HK-2 (cell line): ENCODE results near the gene RFX3.

Source experiments
- DNase-seq: peaks from one replicate; pipeline ENCODE4 v3.0.0-alpha.2; 2018; ENCODE audit not compliant: unreplicated experiment

Gene RFX3

DNA sequence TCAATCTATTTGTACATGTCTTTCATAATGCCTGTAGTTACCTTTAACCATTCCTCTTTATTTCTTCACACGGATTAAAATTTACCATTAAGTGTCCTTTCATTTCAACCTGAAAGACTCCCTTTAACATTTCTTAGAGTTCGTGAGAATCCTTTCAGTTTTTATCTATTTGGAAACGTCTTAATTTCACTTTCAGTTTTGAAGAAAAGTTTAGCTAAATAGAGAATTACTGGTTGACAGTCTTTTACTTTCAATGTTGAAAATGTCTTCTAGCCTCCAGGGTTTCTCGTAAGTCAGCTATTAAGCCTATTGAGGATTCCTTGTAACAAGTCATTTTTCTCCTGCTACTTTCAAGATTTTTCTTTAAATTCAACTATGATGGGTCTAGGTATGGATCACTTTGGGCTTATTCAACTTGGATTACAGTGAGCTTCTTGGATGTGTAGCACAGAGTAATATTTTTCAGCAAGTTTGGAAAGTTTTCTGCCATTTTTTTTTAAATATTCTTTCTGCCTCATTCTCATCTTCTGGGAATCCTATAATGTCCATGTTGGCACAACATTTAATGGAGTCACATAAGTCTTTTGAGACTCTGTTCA lies 48.5 kb downstream of the RFX3 start:
- DNase-seq = no peak

DNA sequence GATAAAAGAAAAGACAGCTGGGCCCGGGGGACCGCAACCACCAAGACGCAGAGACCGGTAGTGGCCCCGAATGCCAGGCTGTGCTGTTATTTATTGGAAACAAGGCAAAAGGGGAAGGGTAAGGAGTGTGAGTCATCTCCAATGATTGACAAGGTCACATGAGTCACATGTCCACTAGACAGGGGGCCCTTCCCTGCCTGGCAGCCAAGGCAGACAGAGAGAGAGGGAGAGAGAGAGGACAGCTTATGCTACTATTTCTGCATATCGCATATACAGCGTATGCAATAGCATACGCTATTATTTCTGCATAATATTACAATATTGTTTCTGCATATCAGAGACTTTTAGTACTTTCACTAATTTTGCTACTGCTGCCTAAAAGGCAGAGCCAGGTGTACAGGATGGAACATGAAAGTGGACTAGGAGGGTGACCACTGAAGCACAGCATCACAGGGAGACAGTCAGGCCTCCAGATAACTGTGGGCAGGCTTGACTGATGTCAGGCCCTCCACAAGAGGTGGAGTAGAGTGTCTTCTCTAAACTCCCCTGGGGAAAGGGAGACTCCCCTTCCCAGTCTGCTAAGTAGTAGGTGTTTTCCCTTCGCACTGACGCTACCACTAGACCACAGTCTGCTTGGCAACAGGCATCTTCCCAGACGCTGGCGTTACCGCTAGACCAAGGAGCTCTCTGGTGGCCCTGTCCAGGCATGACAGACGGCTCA lies 50.3 kb downstream of the RFX3 start:
- DNase-seq = no peak

DNA sequence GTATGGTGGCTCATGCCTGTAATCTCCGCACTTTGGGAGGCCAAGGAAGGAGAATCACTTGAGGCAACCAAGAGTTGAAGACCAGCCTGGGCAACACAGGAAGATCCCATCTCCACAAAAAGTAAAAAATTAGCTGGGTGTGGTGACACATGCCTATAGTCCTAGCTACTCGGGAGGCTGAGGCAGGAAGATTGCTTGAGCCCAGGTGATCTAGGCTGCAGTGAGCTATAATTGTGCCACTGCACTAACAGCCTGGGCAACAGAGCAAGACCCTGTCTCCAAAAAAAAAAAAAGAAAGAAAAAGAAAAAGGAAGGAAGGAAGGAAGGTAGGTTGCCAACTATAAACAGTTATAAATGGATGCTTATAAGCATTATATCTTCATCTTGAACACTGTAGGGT lies 51.0 kb downstream of the RFX3 start:
- no peak for DNase-seq

DNA sequence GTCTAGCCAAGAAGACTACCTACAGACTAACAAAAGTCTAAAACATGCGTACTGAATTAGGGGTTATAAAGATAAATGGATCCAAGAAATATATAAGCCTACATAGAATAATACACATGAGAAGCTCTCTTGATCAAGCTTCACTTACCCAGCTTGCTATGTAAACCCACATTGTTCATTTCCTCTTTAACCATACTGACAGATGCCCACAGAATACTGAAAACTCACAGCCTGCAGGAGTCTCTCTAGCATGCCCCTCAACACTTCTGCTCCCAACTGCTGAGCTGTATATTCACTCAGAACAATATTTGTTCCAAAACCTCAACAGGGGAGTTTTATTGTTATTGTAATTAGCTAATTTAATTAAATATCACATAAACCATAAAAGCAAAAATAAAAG lies 52.4 kb downstream of the RFX3 start:
- DNase-seq = no peak

DNA sequence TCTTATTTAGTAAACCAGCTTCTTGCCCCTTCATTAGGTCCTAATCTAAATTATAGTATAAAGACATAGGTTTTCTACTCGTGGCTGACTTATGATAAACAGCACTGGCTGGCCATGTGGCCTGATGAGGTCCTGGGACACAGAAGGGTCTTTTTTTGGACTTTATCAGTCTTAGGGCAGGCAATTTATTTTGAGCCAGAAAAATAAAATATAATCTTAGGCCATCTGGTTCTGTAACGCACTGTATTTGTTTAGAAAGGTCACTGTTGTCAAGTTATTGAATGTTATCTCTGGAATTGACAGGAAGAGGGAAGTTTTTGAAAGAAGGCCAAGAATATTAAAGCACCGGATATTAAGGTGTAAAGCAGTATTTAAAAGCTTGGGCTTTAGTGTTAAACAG lies 53.9 kb downstream of the RFX3 start:
- DNase-seq = no peak

DNA sequence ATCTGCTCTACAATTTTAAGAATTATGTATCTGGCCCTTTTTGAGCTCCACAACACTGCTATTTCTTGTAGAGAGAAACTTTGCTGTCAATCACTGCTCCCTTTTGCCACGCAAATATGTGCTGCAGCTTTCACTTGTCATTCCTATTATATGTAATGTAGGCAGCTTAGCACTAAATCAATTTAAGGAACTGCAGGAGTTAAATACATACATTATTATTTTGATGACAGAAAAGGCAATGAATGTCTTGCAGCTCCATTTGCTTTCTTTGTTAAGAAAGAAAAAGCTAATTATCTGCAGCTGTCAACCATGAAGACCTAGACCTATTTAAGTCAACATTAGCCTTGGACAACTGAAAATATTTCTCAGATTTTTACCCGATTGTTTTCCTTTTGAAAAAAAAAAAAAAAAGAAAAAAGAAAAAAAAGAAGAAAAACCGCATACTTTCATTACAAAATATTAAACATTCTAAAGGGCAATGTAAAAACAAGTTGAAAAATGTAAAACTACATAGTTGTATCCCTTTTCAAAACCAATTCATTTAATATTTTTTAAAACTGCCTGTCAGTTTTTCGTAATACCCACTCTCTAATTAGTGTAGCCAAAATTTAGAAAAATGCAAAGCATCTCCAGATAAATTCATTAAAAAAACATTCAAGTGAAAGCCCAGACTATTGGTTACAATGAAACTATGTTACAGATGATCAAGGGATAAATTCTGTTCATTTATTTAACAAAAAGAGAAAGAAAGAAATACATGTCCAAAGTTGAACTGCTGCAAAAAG lies 57.2 kb downstream of the RFX3 start:
- no peak for DNase-seq

DNA sequence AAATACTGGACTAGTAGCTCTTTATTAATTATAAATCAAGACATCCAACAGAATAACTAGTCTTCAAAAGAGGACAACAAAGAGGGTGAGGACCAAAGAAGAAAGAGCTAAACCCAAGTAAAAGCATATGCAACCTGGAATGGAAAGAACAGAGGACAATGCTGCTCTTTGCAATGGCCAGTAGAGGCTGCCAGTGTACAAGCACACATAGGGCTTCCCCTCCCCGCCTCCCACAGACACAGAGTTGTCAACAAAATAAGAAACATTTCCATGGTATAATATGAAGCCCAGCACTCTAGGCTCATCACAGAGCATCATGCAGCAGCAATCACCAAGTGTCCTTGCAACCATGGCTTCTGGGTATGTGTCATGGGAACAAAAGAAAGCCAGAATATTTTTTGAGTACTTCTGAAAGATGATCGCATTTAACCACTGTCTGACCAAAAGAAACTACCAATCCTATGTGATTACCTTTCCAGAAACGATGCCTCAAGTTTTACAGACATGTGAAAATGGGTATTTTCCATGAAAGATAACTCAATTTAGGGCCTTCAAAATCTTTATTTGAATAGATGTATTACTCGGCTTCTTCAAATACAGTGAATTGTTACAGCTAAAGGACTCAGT lies 58.1 kb downstream of the RFX3 start:
- peak; percentile 20 for DNase-seq

DNA sequence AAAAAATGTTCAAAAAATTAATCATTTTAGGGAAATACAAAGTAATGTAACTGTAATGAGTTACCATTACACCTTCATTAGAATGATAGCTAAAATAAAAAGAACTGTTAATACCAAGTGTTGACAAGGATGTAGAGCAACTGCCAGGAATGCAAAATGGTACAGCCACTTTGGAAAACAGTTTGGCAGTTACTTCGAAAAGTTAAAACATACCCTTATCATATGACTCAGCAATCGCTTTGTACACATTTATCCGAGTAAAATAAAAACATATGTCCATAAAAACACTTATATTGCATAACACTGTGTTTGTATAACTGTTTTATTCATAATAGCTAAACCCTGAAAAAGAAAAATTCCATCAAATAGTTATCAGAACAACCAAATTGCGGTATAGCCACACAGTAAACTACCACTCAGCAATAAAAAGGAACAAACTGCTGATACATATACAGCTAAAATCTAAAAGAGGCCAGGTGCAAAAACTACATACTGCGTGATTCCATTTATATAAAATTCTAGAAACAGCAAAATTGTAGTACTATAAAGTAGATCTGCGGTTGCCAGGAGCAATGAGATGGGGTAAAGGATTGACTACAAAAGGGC lies 61.7 kb downstream of the RFX3 start:
- DNase-seq = no peak

DNA sequence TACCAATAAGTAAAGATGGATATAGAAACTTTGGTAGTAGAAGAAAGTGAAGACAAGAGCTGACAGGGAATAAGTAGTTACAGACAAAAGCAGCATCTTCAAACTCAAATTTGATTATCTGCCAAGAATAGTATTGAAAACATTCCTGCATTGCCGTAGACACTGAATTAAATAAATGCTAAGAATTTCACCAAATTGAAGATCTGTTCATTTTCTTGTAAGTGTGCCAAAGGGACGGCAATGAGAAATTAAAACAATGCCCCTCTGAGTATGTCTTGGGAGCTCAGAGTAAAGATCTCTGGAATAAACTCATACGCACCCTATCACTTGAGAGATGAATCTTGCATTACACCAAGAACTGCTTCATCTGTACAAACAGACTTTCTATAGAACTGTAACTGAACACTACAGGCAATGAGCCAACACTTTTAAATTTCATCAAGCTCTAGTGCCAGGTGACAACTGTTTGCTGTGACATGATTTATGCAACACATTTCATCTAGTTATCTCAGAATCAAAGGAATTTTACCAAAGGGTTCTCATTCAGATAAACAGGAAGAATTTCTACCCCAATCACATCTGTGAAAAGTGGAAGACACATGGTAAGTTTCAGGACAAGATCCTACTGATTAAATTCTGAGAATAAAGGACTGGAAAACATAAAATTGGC lies 66.9 kb downstream of the RFX3 start:
- no peak for DNase-seq

DNA sequence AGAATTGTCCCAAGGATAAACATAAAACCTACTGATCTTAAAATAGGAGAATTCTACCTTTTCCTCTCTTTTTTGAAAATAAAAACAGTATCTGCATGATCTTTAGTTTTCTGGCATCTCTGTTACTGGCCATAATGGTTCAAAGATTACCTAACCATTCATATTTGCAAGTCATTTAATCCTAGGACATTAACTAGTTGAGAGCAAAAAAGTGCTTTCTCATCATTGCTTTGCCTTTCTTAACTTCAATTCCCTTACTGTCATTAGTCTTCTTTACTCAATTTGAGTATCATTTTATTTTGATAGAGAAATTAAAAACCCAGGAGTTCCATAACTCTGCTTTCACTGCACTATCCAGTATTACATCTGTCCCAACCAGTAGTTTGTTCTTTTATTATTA lies 68.6 kb downstream of the RFX3 start:
- DNase-seq = no peak

DNA sequence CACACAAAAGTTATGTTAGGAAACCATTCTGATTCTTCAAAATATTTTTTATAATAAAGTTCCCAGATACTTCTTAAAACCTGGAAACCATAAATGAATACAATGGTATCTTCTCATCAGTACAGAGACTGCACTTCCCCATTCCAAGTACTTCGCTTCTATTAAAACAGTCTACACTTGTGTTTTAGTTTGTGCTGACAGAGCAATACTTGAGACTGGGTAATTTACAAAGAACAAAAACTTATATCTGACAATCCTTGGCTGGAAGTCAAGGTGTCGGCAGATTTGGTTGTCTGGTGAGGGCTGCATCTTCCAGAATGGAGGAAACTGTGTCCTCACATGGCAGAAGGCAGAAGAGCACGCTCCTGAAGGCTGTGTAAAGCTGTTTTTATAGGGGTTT lies 70.1 kb downstream of the RFX3 start:
- DNase-seq = no peak

DNA sequence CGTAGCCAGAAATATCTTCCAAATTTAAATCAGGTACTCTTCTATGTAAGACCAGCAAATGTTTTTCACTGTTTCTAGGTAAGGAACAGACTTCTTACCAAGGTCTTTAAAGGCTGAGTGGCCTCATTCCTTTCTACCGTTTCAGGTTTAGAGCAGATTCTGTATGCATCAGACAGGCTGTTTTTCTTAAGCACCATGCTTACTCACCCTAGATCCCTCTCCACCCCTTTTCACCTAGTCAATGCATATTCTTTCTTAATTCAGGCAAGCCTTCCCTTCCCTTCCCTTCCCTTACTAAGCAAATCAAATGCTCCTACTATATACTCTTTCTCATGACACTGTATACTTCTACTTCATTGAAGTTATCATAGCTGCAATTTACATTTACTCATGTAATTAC lies 70.7 kb downstream of the RFX3 start:
- DNase-seq = no peak

DNA sequence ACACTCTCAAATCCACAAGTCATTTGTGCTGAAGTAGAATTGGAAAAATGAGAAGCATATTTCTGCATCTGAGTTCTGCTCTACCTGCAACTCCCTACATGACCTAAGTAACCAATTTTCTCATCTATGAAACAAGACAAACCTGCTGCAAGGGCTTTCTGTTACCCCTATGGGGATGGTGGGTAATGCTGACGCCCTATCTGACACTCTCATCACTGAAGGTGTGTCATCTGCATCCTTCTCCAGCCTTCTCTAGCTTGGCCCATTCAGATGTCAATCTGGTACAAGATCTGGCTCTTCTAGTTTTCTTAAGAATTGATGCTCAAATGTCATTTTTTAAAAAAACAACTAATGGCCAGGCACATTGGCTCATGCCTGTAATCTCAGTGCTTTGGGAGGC lies 73.8 kb downstream of the RFX3 start:
- DNase-seq = no peak

DNA sequence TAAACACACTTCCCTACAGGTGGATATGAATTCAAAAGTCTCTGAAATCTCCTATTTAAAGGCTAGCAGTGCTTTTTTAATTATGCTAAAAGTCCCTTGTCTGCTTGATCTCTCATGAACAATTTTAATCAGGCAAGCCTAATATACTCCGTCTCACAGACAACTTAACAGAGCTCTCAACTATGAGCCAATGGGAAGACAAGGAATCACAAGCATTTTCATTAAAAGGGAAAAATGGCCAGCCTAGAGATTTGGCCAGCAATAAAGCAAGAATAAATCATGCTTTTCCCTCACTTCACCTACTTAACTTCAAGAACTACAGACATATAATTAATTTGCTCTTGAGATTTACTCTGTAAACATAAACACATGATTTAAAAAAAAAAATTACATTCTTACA lies 78.0 kb downstream of the RFX3 start:
- no peak for DNase-seq

DNA sequence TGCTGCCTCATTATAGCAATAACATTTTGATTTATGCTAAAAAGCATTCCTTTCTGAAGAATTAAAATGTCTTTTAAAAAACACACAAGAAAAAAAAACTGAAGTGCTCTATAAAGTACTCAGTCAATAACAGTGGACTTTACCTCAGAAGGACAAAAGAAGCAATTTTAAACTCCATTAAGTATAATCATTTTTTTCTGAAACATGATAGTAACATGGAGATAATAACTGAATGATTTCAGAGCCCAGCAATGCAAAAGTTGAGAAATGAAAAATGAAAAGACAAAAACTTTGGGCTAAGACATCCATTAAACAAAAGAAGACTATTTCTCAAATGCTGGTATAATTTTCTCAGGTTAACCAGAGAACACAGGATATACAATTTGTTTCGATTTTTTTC lies 78.7 kb downstream of the RFX3 start:
- no peak for DNase-seq

DNA sequence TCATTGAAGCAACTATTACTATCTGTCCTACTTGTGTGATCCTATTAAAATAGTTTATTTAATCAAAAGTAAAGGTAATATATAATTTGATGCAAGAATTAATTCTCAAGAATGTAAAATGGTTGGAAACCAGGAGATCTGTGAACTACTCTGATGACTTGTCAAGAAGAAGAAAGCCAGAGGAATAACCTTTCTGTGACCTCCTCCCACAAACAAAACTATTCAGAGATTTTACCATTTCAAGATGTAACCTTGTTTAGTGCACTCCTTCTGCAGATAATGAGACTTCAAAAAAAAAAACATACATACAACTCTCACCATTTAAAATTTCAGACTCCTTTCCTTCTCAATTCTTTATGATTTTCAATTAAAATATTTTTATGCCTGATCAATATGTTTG lies 79.5 kb downstream of the RFX3 start:
- no peak for DNase-seq

DNA sequence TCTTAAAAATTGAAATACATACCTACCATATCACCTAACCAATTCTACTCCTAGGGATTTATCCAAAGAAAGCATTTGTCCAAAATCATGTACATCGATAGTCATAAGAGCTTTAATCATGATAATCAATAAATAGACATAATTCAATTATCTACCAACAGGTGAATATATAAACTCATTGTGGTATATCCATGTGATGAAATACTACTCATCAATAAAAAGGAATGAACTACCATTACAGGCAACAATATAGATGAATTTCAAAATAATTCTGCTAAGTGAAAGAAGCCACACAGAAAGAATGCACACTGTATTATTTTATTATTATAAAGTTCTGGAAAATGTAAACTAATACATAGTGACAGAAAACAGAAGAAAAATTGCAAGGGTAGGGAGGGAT lies 81.8 kb downstream of the RFX3 start:
- no peak for DNase-seq

DNA sequence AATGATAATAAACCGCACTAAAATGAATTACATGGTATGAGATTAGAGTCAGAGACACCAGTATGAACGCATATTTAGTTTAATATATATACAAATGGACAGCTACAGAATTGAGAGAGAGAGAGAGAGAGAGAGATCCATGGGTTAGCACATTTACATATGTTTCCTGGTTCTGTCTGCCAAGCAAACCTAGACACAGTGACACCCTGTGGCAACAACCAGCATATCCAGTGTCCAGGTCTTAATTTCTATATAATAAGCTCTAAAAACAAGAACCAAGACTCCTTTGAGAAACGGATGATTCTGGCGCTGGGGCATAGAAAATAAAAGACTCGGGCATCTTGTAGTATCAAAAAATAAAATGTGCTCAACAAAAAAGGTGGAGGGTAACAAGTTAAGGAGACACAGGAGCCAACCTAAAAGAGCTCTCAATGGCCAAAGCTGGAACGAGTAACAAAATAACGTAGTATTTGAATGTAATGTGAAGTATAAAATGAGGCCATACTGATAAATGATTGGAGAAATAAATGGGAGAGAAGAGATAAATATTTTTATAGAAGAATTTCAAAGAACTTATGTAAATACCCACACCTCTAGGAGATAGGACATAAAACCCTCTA lies 84.5 kb downstream of the RFX3 start:
- peak; percentile 9 for DNase-seq

DNA sequence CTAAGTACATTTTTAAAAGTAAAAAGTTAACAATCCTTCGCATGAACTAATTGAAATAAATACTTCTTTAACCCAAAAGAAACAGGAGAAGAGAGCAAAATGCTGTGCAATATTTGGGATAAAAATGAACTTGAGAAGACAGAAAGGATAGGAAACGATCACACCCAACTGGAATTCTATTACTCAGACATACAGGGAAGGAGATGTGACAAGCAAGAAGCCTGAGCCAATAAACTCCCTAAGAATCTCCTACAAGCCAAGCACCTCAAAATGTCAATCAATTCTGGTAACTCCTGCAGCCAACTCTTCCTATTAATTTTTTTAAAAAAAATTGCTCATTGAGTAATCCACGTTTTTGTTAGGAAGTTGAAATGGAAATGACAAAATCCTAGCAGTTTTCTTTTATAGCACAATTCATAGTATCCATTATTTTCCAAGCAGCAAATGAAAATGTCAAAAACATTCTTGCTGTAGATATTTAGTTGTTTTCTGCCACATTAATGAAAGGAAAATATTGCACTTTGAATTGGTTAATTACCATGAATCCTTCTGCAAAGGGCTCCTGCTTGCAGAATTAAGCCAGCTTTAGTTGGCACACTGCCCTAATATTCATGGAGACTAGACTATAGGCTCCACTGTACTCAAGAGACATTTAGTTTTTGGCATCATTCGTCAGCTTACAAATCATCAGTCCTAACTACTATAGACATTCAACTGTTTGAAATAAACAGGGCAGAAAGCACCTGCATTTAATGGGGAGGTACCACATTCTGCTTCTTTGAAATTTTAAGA lies 89.0 kb downstream of the RFX3 start:
- no peak for DNase-seq

DNA sequence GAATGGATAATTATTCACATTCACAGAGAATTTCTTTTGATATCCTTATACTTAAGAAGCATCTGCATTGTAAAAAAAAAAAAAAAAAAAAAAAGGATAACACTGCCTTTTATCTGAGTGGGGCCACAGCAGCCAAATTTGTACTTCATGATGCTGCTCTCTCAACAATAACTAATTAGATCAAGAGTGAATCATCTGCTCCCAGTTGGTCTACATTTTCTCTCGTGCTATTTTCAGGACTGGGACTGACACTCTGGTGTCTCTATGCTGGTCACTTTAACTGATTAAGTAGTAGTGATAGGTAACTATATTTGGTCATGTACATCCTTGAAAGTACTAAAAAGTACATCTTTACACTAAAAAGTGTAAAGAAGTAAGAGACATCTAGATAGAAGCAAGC lies 90.1 kb downstream of the RFX3 start:
- DNase-seq = no peak

DNA sequence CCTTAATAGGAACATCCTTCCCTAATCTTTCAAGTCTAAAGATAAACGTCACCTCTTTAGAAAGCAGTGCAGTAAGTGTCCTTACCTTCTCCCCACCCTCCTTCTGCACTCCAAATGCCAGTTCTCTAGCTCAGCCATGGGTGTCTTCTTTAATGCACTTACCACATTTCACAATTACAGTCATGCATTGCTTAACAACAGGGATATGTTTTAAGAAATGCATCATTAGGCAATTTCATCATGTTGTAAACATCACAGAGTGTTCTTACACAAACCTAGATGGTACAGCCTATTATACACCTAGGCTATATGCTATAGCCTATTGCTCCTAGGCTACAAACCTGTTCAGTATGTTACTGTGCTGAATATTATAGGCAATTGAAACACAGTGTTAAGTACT lies 91.2 kb downstream of the RFX3 start:
- DNase-seq = no peak
